Measurements from ENCODE around the gene SMPD3.

DNA sequence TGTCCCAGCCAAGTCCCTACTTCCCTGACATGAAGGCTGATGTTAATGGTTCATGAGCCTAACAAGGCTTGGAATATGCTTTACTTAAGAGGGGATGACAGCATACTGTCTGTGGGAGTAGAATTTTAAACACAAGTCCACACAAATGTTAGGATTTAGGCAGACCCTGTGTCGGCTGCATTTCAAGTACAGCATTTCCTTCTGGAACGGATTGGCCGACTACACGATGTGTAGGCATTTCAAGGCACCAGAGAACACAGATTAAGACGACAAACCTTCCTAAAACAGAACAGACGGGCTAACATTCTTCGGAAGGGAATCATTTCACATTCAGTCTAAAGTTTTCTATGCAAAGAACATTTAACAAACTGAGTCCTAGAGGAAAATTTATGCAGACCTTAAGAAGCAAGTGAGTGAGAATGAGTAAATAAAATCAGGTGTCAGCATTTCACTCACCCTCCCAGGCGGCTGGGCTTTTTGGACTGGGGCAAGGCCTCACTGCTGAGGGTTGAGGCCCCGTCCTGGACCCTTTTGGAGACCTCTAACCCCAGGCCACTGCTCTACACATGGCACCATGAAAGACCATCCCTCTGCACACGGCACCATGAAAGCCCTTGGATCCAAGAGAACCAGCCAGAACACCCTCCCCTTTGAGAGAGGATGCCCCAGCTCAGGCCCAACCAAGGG, 67.5 kb downstream of the SMPD3 start:
- TF ChIP-seq USF2 (IDR thresholded peaks at IDR 0.05; ENCODE audit: low read depth, low read length) (no peak), CEBPB (IDR thresholded peaks at IDR 0.05; ENCODE audit: low read depth, low read length) (no peak), NFE2L2 (IDR thresholded peaks at IDR 0.05; ENCODE audit: low read depth, low read length) (no peak), RCOR1 (IDR thresholded peaks at IDR 0.05; ENCODE audit: insufficient replicate concordance, low read length) (no peak), POLR2A (IDR thresholded peaks at IDR 0.05; ENCODE audit: low read depth, low read length) (no peak)
- TF ChIP-seq, protein P1, sequence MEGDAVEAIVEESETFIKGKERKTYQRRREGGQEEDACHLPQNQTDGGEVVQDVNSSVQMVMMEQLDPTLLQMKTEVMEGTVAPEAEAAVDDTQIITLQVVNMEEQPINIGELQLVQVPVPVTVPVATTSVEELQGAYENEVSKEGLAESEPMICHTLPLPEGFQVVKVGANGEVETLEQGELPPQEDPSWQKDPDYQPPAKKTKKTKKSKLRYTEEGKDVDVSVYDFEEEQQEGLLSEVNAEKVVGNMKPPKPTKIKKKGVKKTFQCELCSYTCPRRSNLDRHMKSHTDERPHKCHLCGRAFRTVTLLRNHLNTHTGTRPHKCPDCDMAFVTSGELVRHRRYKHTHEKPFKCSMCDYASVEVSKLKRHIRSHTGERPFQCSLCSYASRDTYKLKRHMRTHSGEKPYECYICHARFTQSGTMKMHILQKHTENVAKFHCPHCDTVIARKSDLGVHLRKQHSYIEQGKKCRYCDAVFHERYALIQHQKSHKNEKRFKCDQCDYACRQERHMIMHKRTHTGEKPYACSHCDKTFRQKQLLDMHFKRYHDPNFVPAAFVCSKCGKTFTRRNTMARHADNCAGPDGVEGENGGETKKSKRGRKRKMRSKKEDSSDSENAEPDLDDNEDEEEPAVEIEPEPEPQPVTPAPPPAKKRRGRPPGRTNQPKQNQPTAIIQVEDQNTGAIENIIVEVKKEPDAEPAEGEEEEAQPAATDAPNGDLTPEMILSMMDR (conservative IDR thresholded peaks at IDR 0.05; ENCODE audit: low read depth, low read length), result no peak

Data from IMR-90 (cell line).